Cardiac muscle cell (in vitro differentiated cells and primary cell): ENCODE measurements around the gene THBS4. TPM values are rescaled to one million over a fixed set of nuclear protein-coding genes. Genes with fewer than 3 reads are reported as not detected.

Experiments used
- DNase-seq, 2 donors: peaks; one replicate each; pipeline versions ENCODE4 v3.0.0 to v3.0.0-alpha.2; 2010 to 2017; ENCODE audit warnings: low read depth in 1 of 2, low spot score in 1 of 2
- H3K27ac ChIP-seq: fragments of 200-600 bp; sonication (generic); 2 replicates; pipeline ENCODE4 v1.5.1; 2016
- H3K27me3 ChIP-seq: fragments of 200-600 bp; sonication (generic); 2 replicates; pipeline ENCODE4 v1.6.0; 2016; ENCODE audit warnings: control low read depth
- H3K36me3 ChIP-seq: fragments of 200-600 bp; sonication (generic); 2 replicates; pipeline ENCODE4 v1.5.1; 2016; ENCODE audit warnings: control low read depth
- H3K4me1 ChIP-seq: fragments of 200-600 bp; sonication (generic); 2 replicates; pipeline ENCODE4 v1.8.1; 2017; ENCODE audit warnings: low read depth, mild to moderate bottlenecking, mixed run types
- H3K4me3 ChIP-seq: fragments of 200-600 bp; sonication (generic); 2 replicates; pipeline ENCODE4 v1.5.1; 2016; ENCODE audit warnings: mild to moderate bottlenecking
- H3K9me3 ChIP-seq: fragments of 200-600 bp; sonication (generic); 2 replicates; pipeline ENCODE4 v1.5.1; 2017; ENCODE audit warnings: low read depth, mild to moderate bottlenecking, control low read depth
- polyA plus RNA-seq: library from polyadenylated mRNA; unstranded; fragments of >200 nt; fragmentation: Nextera tagmentation; extraction: Ambion mirVana; gene quantifications from 2 replicates; pipeline ENCODE4 v1.2.1, GENCODE V29; 2016
- total RNA-seq: library from RNA; depleted of rRNA; stranded (reverse); fragments of >200 nt; gene quantifications from 2 replicates; pipeline ENCODE4 v1.2.3, GENCODE V29; 2016
- TF ChIP-seq, protein P1 (sequence below): IDR thresholded peaks from 2 replicates; pipeline ENCODE4 v1.5.1; 2012; ENCODE audit warnings: low read depth, mild to moderate bottlenecking, low read length

Gene THBS4
- total and polyA plus RNA-seq, 2 experiments from 2014 or later = 27.2 to 35.7 TPM

GRCh38 chr5:80119372-80119771 is 84.2 kb downstream of the THBS4 start:
- H3K9me3 ChIP-seq = no peaks in the 10 kb centered on the region
- no peak overlapping the region for H3K4me3 ChIP-seq
- DNase-seq = no peak
- peaks cover 24% of the 10 kb centered on the region for H3K4me1 ChIP-seq
- no peaks in the 10 kb centered on the region for H3K27me3 ChIP-seq
- TF ChIP-seq, protein P1, sequence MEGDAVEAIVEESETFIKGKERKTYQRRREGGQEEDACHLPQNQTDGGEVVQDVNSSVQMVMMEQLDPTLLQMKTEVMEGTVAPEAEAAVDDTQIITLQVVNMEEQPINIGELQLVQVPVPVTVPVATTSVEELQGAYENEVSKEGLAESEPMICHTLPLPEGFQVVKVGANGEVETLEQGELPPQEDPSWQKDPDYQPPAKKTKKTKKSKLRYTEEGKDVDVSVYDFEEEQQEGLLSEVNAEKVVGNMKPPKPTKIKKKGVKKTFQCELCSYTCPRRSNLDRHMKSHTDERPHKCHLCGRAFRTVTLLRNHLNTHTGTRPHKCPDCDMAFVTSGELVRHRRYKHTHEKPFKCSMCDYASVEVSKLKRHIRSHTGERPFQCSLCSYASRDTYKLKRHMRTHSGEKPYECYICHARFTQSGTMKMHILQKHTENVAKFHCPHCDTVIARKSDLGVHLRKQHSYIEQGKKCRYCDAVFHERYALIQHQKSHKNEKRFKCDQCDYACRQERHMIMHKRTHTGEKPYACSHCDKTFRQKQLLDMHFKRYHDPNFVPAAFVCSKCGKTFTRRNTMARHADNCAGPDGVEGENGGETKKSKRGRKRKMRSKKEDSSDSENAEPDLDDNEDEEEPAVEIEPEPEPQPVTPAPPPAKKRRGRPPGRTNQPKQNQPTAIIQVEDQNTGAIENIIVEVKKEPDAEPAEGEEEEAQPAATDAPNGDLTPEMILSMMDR = no peak
- no peak overlapping the region for H3K27ac ChIP-seq
- H3K36me3 ChIP-seq = no peaks in the 10 kb centered on the region

- TF ChIP-seq, protein P1 = no peak
Measured at GRCh38 chr5:80122579-80122978, 87.4 kb downstream of the THBS4 start.

GRCh38 chr5:80124121-80124918 is 89.2 kb downstream of the THBS4 start:
- no peak overlapping the region for H3K4me3 ChIP-seq
- no peaks in the 10 kb centered on the region for H3K36me3 ChIP-seq
- H3K4me1 ChIP-seq = peaks cover 13% of the 10 kb centered on the region
- no peaks in the 10 kb centered on the region for H3K9me3 ChIP-seq
- no peak overlapping the region for H3K27ac ChIP-seq
- no peaks in the 10 kb centered on the region for H3K27me3 ChIP-seq
- TF ChIP-seq, protein P1 = no peak
- no peak for DNase-seq

More at GRCh38 chr5:80122579-80122978, 87.4 kb downstream of the THBS4 start:
- no peak overlapping the region for H3K4me3 ChIP-seq
- no peaks in the 10 kb centered on the region for H3K36me3 ChIP-seq
- H3K9me3 ChIP-seq = no peaks in the 10 kb centered on the region
- no peaks in the 10 kb centered on the region for H3K27me3 ChIP-seq
- no peak for DNase-seq
- no peak overlapping the region for H3K27ac ChIP-seq
- peaks cover under 1% of the 10 kb centered on the region for H3K4me1 ChIP-seq

- peaks cover 13% of the 10 kb centered on the region for H3K4me1 ChIP-seq
- TF ChIP-seq, protein P1 = no peak
- no peaks in the 10 kb centered on the region for H3K27me3 ChIP-seq
- no peak for DNase-seq
- H3K27ac ChIP-seq = no peak overlapping the region
- H3K36me3 ChIP-seq = no peaks in the 10 kb centered on the region
- H3K9me3 ChIP-seq = no peaks in the 10 kb centered on the region
- no peak overlapping the region for H3K4me3 ChIP-seq
Measured at GRCh38 chr5:80125022-80125961, 90.1 kb downstream of the THBS4 start.

DNA sequence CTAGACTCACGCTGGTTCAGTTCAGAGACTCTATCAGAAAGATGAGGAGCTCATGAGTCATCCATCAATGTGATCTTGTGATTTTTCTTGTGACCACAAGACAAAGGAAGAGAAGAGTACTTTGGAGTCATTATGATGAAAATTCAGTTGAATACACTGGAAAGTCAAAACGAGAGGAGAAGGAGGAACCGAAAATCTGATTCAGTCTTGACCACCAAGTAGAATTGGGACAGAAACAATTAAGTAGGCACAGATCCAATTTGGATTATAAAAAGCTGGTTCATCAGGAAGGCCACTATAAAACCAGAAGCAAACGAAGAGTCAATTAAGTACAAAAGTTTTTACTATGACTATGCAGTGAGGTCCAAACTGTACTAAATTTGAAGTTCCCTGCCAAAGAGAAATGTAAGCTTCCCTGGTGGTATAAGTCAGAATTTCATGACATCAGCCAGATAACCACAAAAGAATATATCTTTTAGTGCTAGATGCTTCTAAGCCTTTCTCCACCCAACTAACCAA is 90.9 kb downstream of the THBS4 start:
- Histone ChIP-seq H3K4me3 (no peak overlapping the region), H3K4me1 (peaks cover 13% of the 10 kb centered on the region), H3K27ac (no peak overlapping the region), H3K9me3 (no peaks in the 10 kb centered on the region), H3K27me3 (no peaks in the 10 kb centered on the region), H3K36me3 (no peaks in the 10 kb centered on the region)
- DNase-seq = peak in 1 of 2 donors; percentile 60
- TF ChIP-seq, protein P1 = peak; percentile 14
